Naive thymus-derived CD4-positive, alpha-beta T cell (primary cell): Measurements from ENCODE around the gene MCM3AP. TPM values are rescaled to one million over a fixed set of nuclear protein-coding genes. Genes with fewer than 3 reads are reported as not detected.

Source experiments
- ATAC-seq: fragments of 150-1000 bp; cut with Tn5 transposase; 2 replicates; pipeline ENCODE4 v1.10.0; 2021; ENCODE audit warnings: mild to moderate bottlenecking, moderate library complexity
- CTCF ChIA-PET: fragments of 350-600 bp; sonication (Branson Sonifier 250); formaldehyde crosslinking; loops from one replicate; lab custom pipeline; 2021; ENCODE audit warnings: antibody characterized with exemption; lab: Charles Lee
- POLR2A ChIA-PET: fragments of 350-600 bp; sonication (Branson Sonifier 250); formaldehyde crosslinking; loops from one replicate; lab custom pipeline; 2021; ENCODE audit warnings: antibody characterized with exemption, inconsistent platforms; lab: Charles Lee
- DNase-seq, 9 donors: peaks; one replicate each; pipeline versions ENCODE4 v3.0.0 to v3.0.0-alpha.2; 2020 to 2022; ENCODE audit warnings: mixed read lengths in 1 of 9
- H3K27ac ChIP-seq: one replicate; pipeline ENCODE4 v1.7.0; 2013; ENCODE audit warnings: mild to moderate bottlenecking, low read depth, low read length, moderate library complexity
- H3K27me3 ChIP-seq, 2 donors: one replicate each; pipeline ENCODE4 v1.7.0; 2013; ENCODE audit warnings: low read length in 2 of 2, mild to moderate bottlenecking in 2 of 2, moderate library complexity in 2 of 2; ENCODE audit not compliant: control insufficient read depth in 2 of 2, insufficient read depth in 2 of 2
- H3K36me3 ChIP-seq, 3 experiments: 1 replicate in 2 of 3; 2 replicates in 1 of 3; pipeline ENCODE4 v1.7.0; 2013; ENCODE audit warnings: low read length in 3 of 3, mild to moderate bottlenecking in 3 of 3, moderate library complexity in 1 of 3; ENCODE audit not compliant: insufficient read depth in 3 of 3, control insufficient read depth in 2 of 3
- H3K4me1 ChIP-seq, 2 donors: one replicate each; pipeline ENCODE4 v1.7.0; 2013; ENCODE audit warnings: low read length in 2 of 2, mild to moderate bottlenecking in 2 of 2, moderate library complexity in 1 of 2; ENCODE audit not compliant: control insufficient read depth in 2 of 2, insufficient read depth in 2 of 2
- H3K4me3 ChIP-seq: 2 replicates; pipeline ENCODE4 v1.7.0; 2013; ENCODE audit warnings: mild to moderate bottlenecking, low read length
- H3K9me3 ChIP-seq, 3 experiments: 1 replicate in 2 of 3; 2 replicates in 1 of 3; pipeline ENCODE4 v1.7.0; 2013; ENCODE audit warnings: low read length in 3 of 3; ENCODE audit not compliant: control insufficient read depth in 2 of 3
- H3K27ac Mint-ChIP-seq, 9 donors: one replicate each; pipeline ENCODE4 v1.8.0; 2020 to 2022; ENCODE audit warnings: mixed read lengths in 9 of 9, mild to moderate bottlenecking in 8 of 9, moderate library complexity in 5 of 9, inconsistent platforms in 2 of 9
- H3K27me3 Mint-ChIP-seq, 5 donors: one replicate each; pipeline ENCODE4 v1.8.0; 2021 to 2022; ENCODE audit warnings: mixed read lengths in 5 of 5, mild to moderate bottlenecking in 1 of 5
- H3K36me3 Mint-ChIP-seq, 5 donors: one replicate each; pipeline ENCODE4 v1.8.0; 2020 to 2022; ENCODE audit warnings: mixed read lengths in 5 of 5, mild to moderate bottlenecking in 3 of 5, inconsistent platforms in 1 of 5
- H3K4me1 Mint-ChIP-seq, 7 donors: one replicate each; pipeline ENCODE4 v1.8.0; 2020 to 2022; ENCODE audit warnings: mixed read lengths in 7 of 7, mild to moderate bottlenecking in 3 of 7, inconsistent platforms in 1 of 7
- H3K4me3 Mint-ChIP-seq, 10 donors: one replicate each; pipeline ENCODE4 v1.8.0; 2020 to 2022; ENCODE audit warnings: mild to moderate bottlenecking in 10 of 10, mixed read lengths in 10 of 10, moderate library complexity in 6 of 10, inconsistent platforms in 2 of 10
- H3K9me3 Mint-ChIP-seq, 11 donors: one replicate each; pipeline ENCODE4 v1.8.0; 2020 to 2022; ENCODE audit warnings: mixed read lengths in 11 of 11, mild to moderate bottlenecking in 4 of 11, inconsistent platforms in 1 of 11, moderate library complexity in 1 of 11
- intact Hi-C, 2 donors: fragments of 100-400 bp; cut with micrococcal nuclease; formaldehyde crosslinking; loops; one replicate each; pipeline ENCODE4 v1.15.1; 2023
- polyA plus RNA-seq, 2 donors: library from polyadenylated mRNA; unstranded; fragments of 300-500 nt; fragmentation: Illumina TruSeq; gene quantifications; one replicate each; pipeline ENCODE4 v1.2.3, GENCODE V29; 2021
- total RNA-seq, 6 experiments: library from RNA in 5 of 6; stranded (reverse) in 5 of 6; gene quantifications; 1 replicate in 5 of 6; 2 replicates in 1 of 6; pipeline ENCODE4 v1.2.3 and lab custom pipeline; 2021 to 2026

The MCM3AP gene
- total and polyA plus RNA-seq, 7 experiments from 2014 or later = 37.3 to 175 (median 124) TPM

DNA sequence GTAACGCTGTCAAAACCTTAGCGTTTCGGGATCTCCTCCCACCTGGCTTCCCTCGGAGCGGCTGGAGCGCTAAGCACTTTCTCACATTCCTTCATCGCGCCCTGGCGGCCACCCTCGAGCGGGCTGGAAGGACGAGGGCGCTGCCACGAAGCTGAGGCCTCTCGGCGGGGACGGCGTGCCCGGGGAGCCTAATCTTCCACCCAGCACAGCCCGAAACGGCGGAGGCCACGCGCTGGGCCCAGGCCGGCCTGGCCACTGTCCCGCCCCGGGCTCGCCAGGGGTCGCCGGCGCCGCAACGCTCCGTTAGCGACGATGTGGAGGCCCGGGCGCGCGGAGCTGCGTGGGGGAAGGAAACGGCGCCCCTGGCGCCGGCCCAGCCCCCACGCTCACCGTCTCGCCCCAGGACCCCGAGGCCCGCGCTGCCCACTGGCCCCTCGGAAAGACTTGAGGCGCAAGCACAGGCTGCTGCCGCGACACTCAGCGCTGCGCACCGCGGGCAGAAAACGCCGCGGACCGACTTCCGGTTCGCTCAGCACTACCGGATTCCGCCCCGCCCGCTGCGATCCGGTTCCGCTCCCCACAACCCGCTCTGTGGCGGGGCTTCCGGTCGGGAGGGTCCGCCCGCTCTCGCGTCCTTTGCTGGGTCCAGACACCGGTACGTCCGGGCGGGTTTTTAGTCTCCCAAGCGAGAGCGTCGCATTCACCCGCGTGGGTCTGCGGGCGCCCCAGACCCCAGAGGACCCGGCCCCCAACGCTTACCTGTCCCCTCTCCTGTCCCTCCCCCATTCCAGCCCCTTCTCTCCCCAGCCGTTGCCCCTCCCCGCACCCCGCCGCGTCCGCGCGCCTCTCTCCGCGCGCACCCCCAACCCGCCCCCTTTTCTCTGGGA lies 593 bp upstream of the MCM3AP start, which contains the start of gene YBEY:
Gene YBEY (plus strand): TSS at position 582 of the 887 bp plus-strand sequence. CDS start 572 bp downstream, outside the sequence.
- peak within 1 kb of the TSS; percentile 89 to 99 (median 98) for H3K4me3 Mint-ChIP-seq
- Histone ChIP-seq H3K4me3 (peak within 1 kb of the TSS; percentile 58), H3K27me3 (no peaks in the 10 kb centered on the region), H3K36me3 (peaks cover 0 to 21% (median 0%) of the 10 kb centered on the region in 3 experiments), H3K4me1 (peaks cover 27 to 31% of the 10 kb centered on the region in 2 donors), H3K27ac (peak within 1 kb of the TSS; percentile 86), H3K9me3 (no peaks in the 10 kb centered on the region)
- peak; percentile 95 for ATAC-seq
- no peaks in the 10 kb centered on the region for H3K9me3 Mint-ChIP-seq
- CTCF ChIA-PET = interaction anchor here (0.7 kb wide), 1 partner anchor 133 kb away, joined by 3 read pairs; no protein-coding TSS in a partner anchor
- no peaks in the 10 kb centered on the region for H3K27me3 Mint-ChIP-seq
- peaks cover 4 to 36% (median 16%) of the 10 kb centered on the region in 5 donors for H3K36me3 Mint-ChIP-seq
- peaks cover 21 to 75% (median 61%) of the 10 kb centered on the region in 7 donors for H3K4me1 Mint-ChIP-seq
- DNase-seq = peak; percentile 70 to 91 (median 80)
- POLR2A ChIA-PET = interaction anchor here (0.6 to 1.8 kb wide), 7 partner anchors 9 to 397 kb away, joined by 3 to 6 read pairs (median 3); a partner anchor contains a TSS
- H3K27ac Mint-ChIP-seq = peak within 1 kb of the TSS; percentile 92 to 98 (median 97)
- intact Hi-C loops = loop anchor here (1.0 to 10.0 kb wide), 12 partner anchors 10 to 311 kb away; partner anchors contain the start of genes DIP2A (in 2 of the 2), PCNT (in 2 of the 2) and LSS (in 1 of the 2)

DNA sequence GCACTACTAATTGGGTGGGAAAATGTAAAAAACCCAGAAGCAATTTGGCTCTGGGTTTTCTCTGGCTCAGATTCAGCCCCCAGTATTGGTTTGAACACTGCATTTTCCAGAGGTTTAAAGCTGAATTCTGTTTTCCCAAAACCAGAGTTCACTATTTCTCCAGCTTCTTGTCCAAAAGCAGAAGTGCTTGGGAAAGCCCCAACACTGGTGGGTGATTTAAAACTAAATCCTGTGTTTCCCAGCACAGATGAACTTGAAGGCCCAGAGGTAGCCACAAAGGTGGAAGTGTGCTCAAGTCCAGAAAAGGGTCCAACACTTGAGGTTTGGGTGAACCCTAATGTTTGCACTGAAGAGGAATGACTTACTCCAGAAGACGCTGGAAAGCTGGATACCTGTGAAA lies 678 bp downstream of the MCM3AP start:
- Histone ChIP-seq H3K4me1 (peaks cover 27 to 34% of the 10 kb centered on the region in 2 donors), H3K36me3 (peaks cover 0 to 33% (median 7%) of the 10 kb centered on the region in 3 experiments), H3K4me3 (peak overlapping the region; percentile 58), H3K27me3 (no peaks in the 10 kb centered on the region), H3K9me3 (no peaks in the 10 kb centered on the region), H3K27ac (peak overlapping the region; percentile 86)
- POLR2A ChIA-PET = interaction anchor here (0.9 to 1.8 kb wide), 4 partner anchors 16 to 396 kb away, joined by 3 to 4 read pairs (median 4); a partner anchor contains a TSS
- no peak for ATAC-seq
- H3K27ac Mint-ChIP-seq = peak overlapping the region in 8 of 9 donors; percentile 81 to 94 (median 92)
- peaks cover 4 to 36% (median 24%) of the 10 kb centered on the region in 5 donors for H3K36me3 Mint-ChIP-seq
- H3K9me3 Mint-ChIP-seq = no peaks in the 10 kb centered on the region
- no peak for DNase-seq
- H3K4me3 Mint-ChIP-seq = peak overlapping the region; percentile 89 to 99 (median 93)
- intact Hi-C loops = loop anchor here (1.0 to 10.0 kb wide), 7 partner anchors 32 to 310 kb away; partner anchors contain the start of gene DIP2A (in 1 of the 2)
- H3K27me3 Mint-ChIP-seq = no peaks in the 10 kb centered on the region
- peaks cover 21 to 78% (median 64%) of the 10 kb centered on the region in 7 donors for H3K4me1 Mint-ChIP-seq
- CTCF ChIA-PET = interaction anchor here (1.3 kb wide), 1 partner anchor 41 kb away, joined by 6 read pairs; a partner anchor contains a TSS

DNA sequence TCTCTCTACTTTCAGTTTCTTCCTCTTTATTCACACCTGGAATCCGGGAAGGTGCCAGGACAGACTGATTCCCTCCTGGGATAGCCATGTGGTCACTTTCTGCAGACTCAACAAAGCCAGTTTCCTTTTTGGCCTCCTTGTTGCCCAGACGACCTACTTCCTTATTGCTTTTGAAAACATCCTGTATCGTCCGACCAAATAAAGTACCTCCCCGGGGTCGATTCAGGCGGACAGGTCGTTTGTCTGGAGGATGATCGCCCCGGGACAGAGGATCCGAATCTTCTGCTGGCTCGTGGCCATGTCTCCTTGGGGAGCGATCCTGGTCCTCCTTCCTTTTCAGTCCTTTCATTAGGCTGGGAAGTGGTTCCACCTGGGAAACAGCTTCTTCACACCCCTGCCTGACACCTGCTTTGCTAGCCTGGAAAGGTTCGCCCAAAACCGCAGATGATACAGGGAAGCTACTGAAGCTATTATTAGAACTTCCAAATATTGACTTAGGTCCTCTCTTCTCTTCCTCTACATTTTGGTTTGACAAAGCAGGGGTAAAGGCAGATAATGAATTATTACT lies 1.2 kb downstream of the MCM3AP start:
- H3K27me3 ChIP-seq = no peaks in the 10 kb centered on the region
- peaks cover 27 to 34% of the 10 kb centered on the region in 2 donors for H3K4me1 ChIP-seq
- POLR2A ChIA-PET = interaction anchor here (0.6 to 0.9 kb wide), 4 partner anchors 16 to 272 kb away, joined by 3 to 5 read pairs (median 4); no protein-coding TSS in a partner anchor
- peaks cover 4 to 40% (median 25%) of the 10 kb centered on the region in 5 donors for H3K36me3 Mint-ChIP-seq
- H3K27ac ChIP-seq = peak overlapping the region; percentile 86
- H3K4me3 ChIP-seq = no peak overlapping the region
- no peaks in the 10 kb centered on the region for H3K9me3 Mint-ChIP-seq
- CTCF ChIA-PET = interaction anchor here (1.3 kb wide), 1 partner anchor 41 kb away, joined by 6 read pairs; a partner anchor contains a TSS
- peak overlapping the region; percentile 69 to 98 (median 78) for H3K4me3 Mint-ChIP-seq
- DNase-seq (no peak), ATAC-seq (no peak)
- intact Hi-C loops = loop anchor here (2.0 to 10.0 kb wide), 3 partner anchors 141 to 309 kb away; no protein-coding TSS in a partner anchor
- no peaks in the 10 kb centered on the region for H3K27me3 Mint-ChIP-seq
- H3K36me3 ChIP-seq = peaks cover 0 to 39% (median 13%) of the 10 kb centered on the region in 3 experiments
- no peaks in the 10 kb centered on the region for H3K9me3 ChIP-seq
- H3K27ac Mint-ChIP-seq = peak overlapping the region; percentile 9 to 93 (median 61)
- H3K4me1 Mint-ChIP-seq = peaks cover 25 to 79% (median 60%) of the 10 kb centered on the region in 7 donors

DNA sequence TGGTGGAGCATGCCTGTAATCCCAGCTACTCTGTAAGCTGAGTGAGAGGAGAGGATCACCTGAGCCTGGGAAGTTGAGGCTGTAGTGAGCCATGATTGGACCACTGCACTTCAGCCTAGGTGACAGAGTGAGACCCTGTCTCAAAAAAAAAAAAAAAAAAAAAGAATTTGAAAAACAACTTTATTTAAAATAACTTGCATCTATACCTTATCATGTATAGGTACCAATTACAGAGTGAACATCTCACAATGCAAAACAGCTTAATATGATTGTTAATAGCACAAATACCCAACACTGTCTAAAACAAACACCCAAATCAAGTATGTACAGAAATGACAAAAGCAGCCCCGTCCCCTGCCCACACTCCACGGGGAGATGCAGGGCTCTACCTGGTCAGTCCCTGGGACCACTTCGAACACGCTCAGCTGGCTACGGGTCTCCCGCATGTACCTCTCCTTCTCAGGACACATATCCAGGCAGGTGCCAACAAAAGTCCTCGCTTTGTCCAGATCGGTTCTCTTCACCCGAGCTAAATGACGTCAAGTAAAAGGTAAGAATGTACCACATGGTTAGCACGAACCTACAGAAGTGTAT lies 10.5 kb downstream of the MCM3AP start:
- Histone ChIP-seq H3K27ac (no peak overlapping the region), H3K27me3 (no peaks in the 10 kb centered on the region), H3K9me3 (no peaks in the 10 kb centered on the region), H3K4me3 (no peak overlapping the region), H3K4me1 (no peaks in the 10 kb centered on the region), H3K36me3 (peaks cover 17 to 93% (median 31%) of the 10 kb centered on the region in 3 experiments)
- DNase-seq (no peak), ATAC-seq (no peak)
- Mint-ChIP-seq H3K4me1 (peaks cover 1 to 15% (median 8%) of the 10 kb centered on the region in 7 donors), H3K36me3 (peaks cover 19 to 58% (median 33%) of the 10 kb centered on the region in 5 donors), H3K4me3 (no peak overlapping the region), H3K27me3 (no peaks in the 10 kb centered on the region), H3K9me3 (no peaks in the 10 kb centered on the region), H3K27ac (peak overlapping the region in 2 of 9 donors; percentile 12 to 38)
- POLR2A ChIA-PET = interaction anchor here (1.1 kb wide), 1 partner anchor 28 kb away, joined by 4 read pairs; no protein-coding TSS in a partner anchor
- intact Hi-C loops = no loop called here
- CTCF ChIA-PET = interaction anchor here (0.6 kb wide), 1 partner anchor 301 kb away, joined by 4 read pairs; no protein-coding TSS in a partner anchor

DNA sequence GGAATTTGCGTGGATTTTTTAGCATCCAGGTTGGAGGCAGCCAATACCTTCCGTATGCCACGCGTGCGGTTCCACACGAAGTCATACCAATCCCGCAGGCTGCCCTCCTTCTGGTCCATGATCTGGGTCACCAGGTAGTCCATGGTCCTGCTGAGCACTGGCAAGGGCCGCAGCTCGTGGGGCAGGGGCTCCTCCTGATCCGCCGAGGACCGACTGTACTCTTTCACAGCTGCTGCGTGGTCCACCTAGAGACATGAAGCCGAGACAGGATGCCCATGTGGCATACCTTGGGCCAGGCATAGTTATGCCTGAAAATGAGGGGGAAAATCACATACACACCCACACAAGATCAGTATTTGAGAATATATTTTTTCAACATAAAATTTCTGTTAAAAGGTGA lies 12.1 kb downstream of the MCM3AP start:
- H3K4me3 Mint-ChIP-seq = no peak overlapping the region
- POLR2A ChIA-PET = no interaction called here
- peaks cover 0 to 11% (median 5%) of the 10 kb centered on the region in 7 donors for H3K4me1 Mint-ChIP-seq
- no peaks in the 10 kb centered on the region for H3K4me1 ChIP-seq
- H3K27ac ChIP-seq = no peak overlapping the region
- intact Hi-C loops = no loop called here
- no peaks in the 10 kb centered on the region for H3K27me3 ChIP-seq
- CTCF ChIA-PET = no interaction called here
- no peaks in the 10 kb centered on the region for H3K9me3 Mint-ChIP-seq
- peaks cover 23 to 93% (median 25%) of the 10 kb centered on the region in 3 experiments for H3K36me3 ChIP-seq
- no peak for ATAC-seq
- H3K27me3 Mint-ChIP-seq = no peaks in the 10 kb centered on the region
- peak overlapping the region in 2 of 9 donors; percentile 19 to 33 for H3K27ac Mint-ChIP-seq
- no peak for DNase-seq
- H3K36me3 Mint-ChIP-seq = peaks cover 20 to 56% (median 27%) of the 10 kb centered on the region in 5 donors
- H3K4me3 ChIP-seq = no peak overlapping the region
- no peaks in the 10 kb centered on the region for H3K9me3 ChIP-seq
